Adrenal gland (tissue), 5 donors: Measurements from ENCODE around the gene ACTG1.

Experiments used
- CTCF ChIP-seq, 6 experiments: fragments of 450-650 bp in 4 of 6; fragments of 200-600 bp in 2 of 6; sonication (generic) in 1 of 6; IDR thresholded peaks; 1 replicate in 5 of 6; 2 replicates in 1 of 6; pipeline versions ENCODE4 v1.5.1 to v1.8.0; 2016 to 2021; ENCODE audit warnings: antibody characterized with exemption in 6 of 6, mild to moderate bottlenecking in 2 of 6, moderate library complexity in 1 of 6
- POLR2A ChIP-seq, 2 donors: fragments of 450-650 bp; IDR thresholded peaks; one replicate each; pipeline ENCODE4 v1.6.1; 2017; ENCODE audit warnings: antibody characterized with exemption in 2 of 2, mild to moderate bottlenecking in 2 of 2, moderate library complexity in 1 of 2
- donor health status: DM: no; HTN: no; CAD: no.

GRCh38 chr17:81502471-81503017 is 10.1 kb downstream of the ACTG1 start:
- TF ChIP-seq POLR2A (IDR thresholded peaks at IDR 0.05) (no peak), CTCF (IDR thresholded peaks at IDR 0.05) (no peak)
